ENCODE measurements around the gene ZBTB7C. TPM values are rescaled to one million over a fixed set of nuclear protein-coding genes. Genes with fewer than 3 reads are reported as not detected.

Gene ZBTB7C
- total RNA-seq, 1 donor from 2014 or later, result 44.2 TPM

- ATAC-seq (no peak), DNase-seq (ENCODE audit: low spot score) (no peak)
- intact Hi-C loops (cut with DNase I), result no loop called here
Observed at GRCh38 chr18:48312066-48312465, 97.1 kb downstream of the ZBTB7C start.

- ATAC-seq (no peak), DNase-seq (ENCODE audit: low spot score) (no peak)
- intact Hi-C loops (cut with DNase I), result no loop called here
Observed at GRCh38 chr18:48310999-48311398, 98.2 kb downstream of the ZBTB7C start.

GRCh38 chr18:48310353-48310752 is 98.8 kb downstream of the ZBTB7C start:
- DNase-seq (ENCODE audit: low spot score) (no peak), ATAC-seq (peak; percentile 56)
- intact Hi-C loops (cut with DNase I), result no loop called here

- intact Hi-C loops (cut with DNase I), result no loop called here
- ATAC-seq (no peak), DNase-seq (ENCODE audit: low spot score) (no peak)
Observed at GRCh38 chr18:48308755-48309575, 100.2 kb downstream of the ZBTB7C start.

GRCh38 chr18:48308027-48308635 is 101.1 kb downstream of the ZBTB7C start:
- ATAC-seq, result no peak

GRCh38 chr18:48306838-48307237 is 102.3 kb downstream of the ZBTB7C start:
- intact Hi-C loops (cut with DNase I), result no loop called here
- no peak for DNase-seq (ENCODE audit: low spot score)
- no peak for ATAC-seq

More at GRCh38 chr18:48308027-48308635, 101.1 kb downstream of the ZBTB7C start:
- intact Hi-C loops (cut with DNase I), result no loop called here
- no peak for DNase-seq (ENCODE audit: low spot score)

GRCh38 chr18:48304906-48305693 is 104.1 kb downstream of the ZBTB7C start:
- DNase-seq (ENCODE audit: low spot score) (no peak), ATAC-seq (no peak)
- intact Hi-C loops (cut with DNase I), result no loop called here

- ATAC-seq, result no peak
- intact Hi-C loops (cut with DNase I), result no loop called here
- no peak for DNase-seq (ENCODE audit: low spot score)
Observed at GRCh38 chr18:48303883-48304282, 105.3 kb downstream of the ZBTB7C start.

- ATAC-seq, result no peak
- no peak for DNase-seq (ENCODE audit: low spot score)
- intact Hi-C loops (cut with DNase I), result no loop called here
Observed at GRCh38 chr18:48302736-48303135, 106.4 kb downstream of the ZBTB7C start.

GRCh38 chr18:48300463-48300961 is 108.7 kb downstream of the ZBTB7C start:
- DNase-seq (ENCODE audit: low spot score), result no peak
- ATAC-seq, result no peak
- intact Hi-C loops (cut with DNase I), result no loop called here

- no peak for DNase-seq (ENCODE audit: low spot score)
- intact Hi-C loops (cut with DNase I), result no loop called here
- no peak for ATAC-seq
Observed at GRCh38 chr18:48297139-48297538, 112.0 kb downstream of the ZBTB7C start.

GRCh38 chr18:48296581-48296980 is 112.6 kb downstream of the ZBTB7C start:
- DNase-seq (ENCODE audit: low spot score), result no peak
- intact Hi-C loops (cut with DNase I), result no loop called here
- ATAC-seq, result no peak

GRCh38 chr18:48295586-48296311 is 113.4 kb downstream of the ZBTB7C start:
- peak; percentile 30 for ATAC-seq
- intact Hi-C loops (cut with DNase I), result no loop called here
- DNase-seq (ENCODE audit: low spot score), result peak; percentile 49

- ATAC-seq, result no peak
- intact Hi-C loops (cut with DNase I), result loop anchor here (5.0 kb wide), 1 partner anchor 1418 kb away; no protein-coding TSS in a partner anchor
- no peak for DNase-seq (ENCODE audit: low spot score)
Observed at GRCh38 chr18:48294899-48295585, 114.1 kb downstream of the ZBTB7C start.

GRCh38 chr18:48293954-48294898 is 115.0 kb downstream of the ZBTB7C start:
- intact Hi-C loops (cut with DNase I), result loop anchor here (5.0 kb wide), 1 partner anchor 1417 kb away; no protein-coding TSS in a partner anchor
- ATAC-seq (peak; percentile 16), DNase-seq (ENCODE audit: low spot score) (peak; percentile 42)

GRCh38 chr18:48292782-48293424 is 116.3 kb downstream of the ZBTB7C start:
- ATAC-seq (no peak), DNase-seq (ENCODE audit: low spot score) (no peak)
- intact Hi-C loops (cut with DNase I), result loop anchor here (5.0 kb wide), 1 partner anchor 1416 kb away; no protein-coding TSS in a partner anchor

GRCh38 chr18:48292229-48292628 is 117.0 kb downstream of the ZBTB7C start:
- ATAC-seq (no peak), DNase-seq (ENCODE audit: low spot score) (no peak)
- intact Hi-C loops (cut with DNase I), result loop anchor here (5.0 kb wide), 1 partner anchor 1415 kb away; no protein-coding TSS in a partner anchor

Measured in sciatic nerve (tissue), 2 donors.